Spleen (tissue), 11 donors: ENCODE data around the gene SGO2. TPM values are rescaled to one million over a fixed set of nuclear protein-coding genes. Genes with fewer than 3 reads are reported as not detected.
"Not testable (repeated sequence)": the region's sequence is repeated elsewhere in the genome, so short reads cannot be mapped to it uniquely, and the experiment has no call there.

ENCODE experiments used
- DNase-seq: peaks from one replicate; pipeline ENCODE4 v3.0.0-alpha.2; 2020
- H3K27ac ChIP-seq, 8 donors: fragments of 200-600 bp; sonication (generic) in 7 of 8; 1 replicate in 4 of 8; 2 replicates in 4 of 8; pipeline versions ENCODE4 v1.5.0 to v1.8.0; 2016 to 2021; ENCODE audit warnings: inconsistent platforms in 4 of 8, mild to moderate bottlenecking in 4 of 8, moderate library complexity in 1 of 8
- H3K27me3 ChIP-seq, 7 donors: fragments of 200-600 bp; sonication (generic) in 6 of 7; replicated peaks in 1 of 7; 1 replicate in 4 of 7; 2 replicates in 3 of 7; pipeline versions ENCODE4 v1.5.0 to v1.8.0; 2016 to 2021; ENCODE audit warnings: inconsistent platforms in 3 of 7, mild to moderate bottlenecking in 1 of 7
- H3K36me3 ChIP-seq, 6 donors: fragments of 200-600 bp; sonication (generic) in 5 of 6; 1 replicate in 4 of 6; 2 replicates in 2 of 6; pipeline versions ENCODE4 v1.5.0 to v1.8.0; 2016 to 2021; ENCODE audit warnings: inconsistent platforms in 2 of 6
- H3K4me1 ChIP-seq, 6 donors: fragments of 200-600 bp; sonication (generic) in 5 of 6; 1 replicate in 3 of 6; 2 replicates in 3 of 6; pipeline versions ENCODE4 v1.5.0 to v1.8.0; 2016 to 2021; ENCODE audit warnings: inconsistent platforms in 3 of 6
- H3K4me3 ChIP-seq, 8 donors: fragments of 200-600 bp; sonication (generic) in 7 of 8; 1 replicate in 4 of 8; 2 replicates in 4 of 8; pipeline versions ENCODE4 v1.5.0 to v1.8.0; 2016 to 2021; ENCODE audit warnings: inconsistent platforms in 4 of 8, mild to moderate bottlenecking in 4 of 8, moderate library complexity in 2 of 8
- H3K9me3 ChIP-seq, 8 donors: fragments of 200-600 bp; sonication (generic) in 7 of 8; 1 replicate in 4 of 8; 2 replicates in 4 of 8; pipeline versions ENCODE4 v1.5.0 to v1.8.0; 2016 to 2021; ENCODE audit warnings: inconsistent platforms in 4 of 8
- CTCF ChIP-seq, 11 experiments: fragments of 200-600 bp in 7 of 11; fragments of 450-650 bp in 4 of 11; sonication (generic) in 4 of 11; IDR thresholded peaks in 8 of 11; conservative IDR thresholded peaks in 3 of 11; 1 replicate in 7 of 11; 2 replicates in 4 of 11; pipeline versions ENCODE4 v1.4.0 to v1.8.0; 2016 to 2021; ENCODE audit warnings: antibody characterized with exemption in 11 of 11, inconsistent platforms in 4 of 11, mild to moderate bottlenecking in 1 of 11
- POLR2A ChIP-seq, 3 donors: fragments of 450-650 bp; IDR thresholded peaks; one replicate each; pipeline ENCODE4 v1.5.1; 2017; ENCODE audit warnings: antibody characterized with exemption in 3 of 3, mild to moderate bottlenecking in 1 of 3
- POLR2AphosphoS5 ChIP-seq, 3 donors: sonication (generic); formaldehyde crosslinking; IDR thresholded peaks; one replicate each; pipeline ENCODE4 v1.5.1; 2017; ENCODE audit warnings: antibody characterized with exemption in 3 of 3
- WGBS, 5 donors: extraction: QIAGEN DNeasy Blood & Tissue Kit in 3 of 5; methylation state at CpG; one replicate each; pipeline versions ENCODE4 v1.1.5 to v1.1.7; 2013 to 2018; 5-methylcytosine and 5-hydroxymethylcytosine counted together
- intact Hi-C: fragments of 100-400 bp; cut with DNase I; formaldehyde crosslinking; loops from one replicate; pipeline ENCODE4 v1.15.0; 2023; ENCODE audit warnings: low total_unique reads
- polyA plus RNA-seq, 3 donors: library from polyadenylated mRNA; stranded (reverse); fragments of 200-250 nt; gene quantifications; one replicate each; pipeline ENCODE4 v1.2.1, GENCODE V29; 2013
- total RNA-seq, 7 donors: library from RNA; depleted of rRNA in 3 of 7; stranded (reverse); fragments of >200 nt in 3 of 7; fragmentation: NEBNext Ultra II Directional in 4 of 7; extraction: Animal tissue kit (Norgen Biotek cat#: 25700) in 4 of 7; gene quantifications; one replicate each; pipeline versions ENCODE4 v1.1.0 to v1.2.1, GENCODE V29; 2016 to 2021
- donor health status: healthy with polysubstance abuse.
- donor health status: DM: no; HTN: no; CAD: no; lungs with moderate emphysema.
- donor health status: DM: no; HTN: no; CAD: no.
- donor health status: Bipolar disorder and iron deficiency.
- donor health status: healthy.
- donor health status: DM: no; HTN: no; CAD: no.
- donor health status: DM: yes; HTN: yes; CAD: no.

The SGO2 gene
- total and polyA plus RNA-seq, 10 donors: 0.85 to 9.9 (median 3.9) TPM

DNA sequence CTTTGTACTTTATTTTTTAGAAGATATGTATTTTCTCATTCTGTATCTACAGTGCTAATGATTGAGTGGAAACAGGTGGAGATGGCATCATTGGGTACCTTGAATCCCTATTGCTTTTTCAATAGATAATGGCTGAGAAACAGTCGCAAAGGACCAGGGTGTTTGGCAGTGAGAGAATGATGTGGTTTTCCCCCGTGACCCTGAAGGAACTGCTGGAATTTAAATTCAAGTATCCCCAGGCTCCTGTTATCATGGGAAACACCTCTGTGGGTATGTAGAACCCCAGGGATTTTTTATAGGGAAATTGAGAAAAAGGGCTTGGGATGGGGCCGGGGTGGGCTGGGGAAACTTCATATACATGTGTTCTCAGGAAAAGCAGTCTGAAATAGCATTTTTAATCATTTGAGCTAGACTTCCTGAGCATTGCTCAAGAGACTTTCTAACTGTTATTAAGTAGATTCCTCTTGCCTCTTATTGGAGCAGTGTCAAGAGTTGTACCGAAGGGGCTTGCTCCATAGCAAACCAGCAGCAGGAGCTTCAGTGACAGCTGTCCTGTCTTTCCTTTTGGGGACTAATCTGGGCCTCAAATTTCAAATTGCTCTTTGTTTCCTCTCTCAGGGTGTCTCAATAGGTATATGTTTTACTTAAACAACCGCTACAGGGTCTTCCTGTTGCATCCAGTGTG is 78.7 kb downstream of the SGO2 start:
- intact Hi-C loops: no loop called here
- Histone ChIP-seq H3K36me3 (no peaks in the 10 kb centered on the region), H3K27me3 (no peaks in the 10 kb centered on the region), H3K4me1 (no peaks in the 10 kb centered on the region), H3K27ac (no peak overlapping the region), H3K9me3 (no peaks in the 10 kb centered on the region), H3K4me3 (no peak overlapping the region)
- DNase-seq: no peak
- TF ChIP-seq POLR2AphosphoS5 (IDR thresholded peaks at IDR 0.05): no peak
- WGBS, 5 donors: 44 to 63% (median 54%) methylated on average over 5 of the region's 5 CpGs

DNA sequence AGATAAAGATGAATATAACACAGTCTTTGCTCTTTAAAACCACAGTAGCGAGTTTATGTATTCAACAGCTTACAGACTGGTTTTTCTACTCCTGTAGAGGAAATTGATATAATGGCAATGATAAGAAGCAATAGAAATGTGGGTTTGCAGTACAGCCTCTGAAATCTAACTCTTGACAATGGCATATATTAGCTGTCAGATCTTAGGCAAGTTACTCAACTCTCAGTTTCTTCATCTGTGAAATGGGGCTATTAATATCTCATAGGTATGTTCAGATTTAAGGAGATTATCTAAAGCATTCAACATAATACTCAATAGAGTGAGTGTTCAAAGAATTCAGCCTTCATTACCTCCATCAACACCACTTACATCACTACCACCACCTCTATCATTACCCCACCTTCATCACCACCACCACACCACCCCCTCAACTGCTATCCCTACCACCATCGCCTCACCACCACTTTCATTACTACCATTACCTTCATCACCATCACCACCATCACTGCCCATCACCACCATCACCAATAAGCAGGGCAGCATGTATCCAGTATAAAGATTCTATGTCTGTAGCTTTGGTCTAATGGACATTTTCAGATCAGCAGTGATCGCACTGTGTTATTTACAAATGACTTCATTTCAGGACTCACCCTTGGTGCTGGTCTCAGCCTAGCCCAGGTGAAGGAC is 82.5 kb downstream of the SGO2 start:
- no peaks in the 10 kb centered on the region for H3K4me1 ChIP-seq
- H3K27me3 ChIP-seq: no peaks in the 10 kb centered on the region
- 58 to 81% (median 62%) methylated on average over 3 of the region's 3 CpGs for WGBS, 5 donors
- intact Hi-C loops: no loop called here
- no peaks in the 10 kb centered on the region for H3K36me3 ChIP-seq
- H3K27ac ChIP-seq: no peak overlapping the region
- H3K4me3 ChIP-seq: no peak overlapping the region
- H3K9me3 ChIP-seq: no peaks in the 10 kb centered on the region
- no peak for DNase-seq
- TF ChIP-seq POLR2AphosphoS5 (IDR thresholded peaks at IDR 0.05) (no peak), CTCF (IDR thresholded peaks at IDR 0.05 in 8 of 11, conservative IDR thresholded peaks at IDR 0.05 in 3 of 11) (no peak), POLR2A (IDR thresholded peaks at IDR 0.05) (no peak)

DNA sequence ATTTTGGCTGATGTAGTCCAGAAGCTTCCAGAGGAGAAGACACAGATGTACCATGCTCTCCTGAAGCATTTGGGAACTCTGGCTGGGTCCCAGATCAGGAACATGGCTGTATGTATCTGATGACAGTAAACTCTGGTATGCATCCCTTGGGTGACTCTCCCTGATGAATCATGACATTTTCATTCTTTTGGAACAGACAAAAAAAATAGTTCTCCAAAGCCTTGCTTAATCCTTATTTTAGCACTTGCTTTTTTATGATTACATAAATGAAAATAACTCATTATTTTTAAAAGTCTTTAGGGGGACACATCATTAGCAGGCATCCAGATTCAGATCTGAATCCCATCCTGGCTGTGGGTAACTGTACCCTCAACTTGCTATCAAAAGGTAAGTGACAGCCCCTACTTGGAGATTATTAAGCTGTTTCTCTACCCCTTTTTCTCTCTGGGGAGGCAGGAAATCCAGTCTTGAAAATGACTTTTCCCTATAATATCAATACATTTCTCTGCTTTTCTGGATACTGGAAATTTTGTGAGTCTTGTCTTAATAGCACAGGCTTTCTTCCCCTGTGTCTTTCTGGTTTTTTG is 83.1 kb downstream of the SGO2 start:
- intact Hi-C loops: no loop called here
- no peak overlapping the region for H3K27ac ChIP-seq

DNA sequence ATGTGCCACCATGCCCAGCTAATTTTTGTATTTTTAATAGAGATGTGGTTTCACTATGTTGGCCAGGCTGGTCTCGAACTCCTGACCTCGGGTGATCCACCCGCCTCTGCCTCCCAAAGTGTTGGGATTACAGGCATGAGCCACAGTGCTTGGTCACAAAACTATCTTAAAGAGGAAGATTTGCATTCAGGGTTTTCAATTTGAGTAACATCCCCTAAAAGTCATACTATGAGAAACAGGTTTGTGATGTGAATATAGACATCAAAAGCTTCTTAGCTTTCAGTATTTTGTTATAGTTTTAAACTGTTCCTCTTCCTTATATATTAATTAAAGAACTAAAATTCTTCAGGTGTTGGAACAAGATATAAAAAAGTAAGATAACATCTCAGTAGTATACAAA is 84.2 kb downstream of the SGO2 start:
- DNase-seq, H3K36me3 ChIP-seq, H3K9me3 ChIP-seq, H3K27ac ChIP-seq, H3K27me3 ChIP-seq, intact Hi-C loops, H3K4me3 ChIP-seq, H3K4me1 ChIP-seq: not testable (repeated sequence)
- 74 to 90% (median 82%) methylated on average over 3 of the region's 3 CpGs for WGBS, 5 donors

More for the DNA sequence above, 83.1 kb downstream of the SGO2 start:
- no peak overlapping the region for H3K4me3 ChIP-seq
- H3K27me3 ChIP-seq: no peaks in the 10 kb centered on the region
- H3K4me1 ChIP-seq: no peaks in the 10 kb centered on the region
- DNase-seq: no peak
- TF ChIP-seq CTCF (IDR thresholded peaks at IDR 0.05 in 8 of 11, conservative IDR thresholded peaks at IDR 0.05 in 3 of 11): no peak
- no peak for TF ChIP-seq POLR2AphosphoS5 (IDR thresholded peaks at IDR 0.05)
- no peak for TF ChIP-seq POLR2A (IDR thresholded peaks at IDR 0.05)
- no peaks in the 10 kb centered on the region for H3K9me3 ChIP-seq
- H3K36me3 ChIP-seq: no peaks in the 10 kb centered on the region

GRCh38 chr2:200613692-200614091 is 87.7 kb downstream of the SGO2 start:
- Histone ChIP-seq H3K9me3 (no peaks in the 10 kb centered on the region), H3K27ac (no peak overlapping the region), H3K36me3 (no peaks in the 10 kb centered on the region), H3K4me1 (peaks cover 0 to 32% (median 6%) of the 10 kb centered on the region in 6 donors), H3K27me3 (no peaks in the 10 kb centered on the region), H3K4me3 (no peak overlapping the region)
- intact Hi-C loops: no loop called here
- WGBS, 5 donors: 82 to 90% (median 89%) methylated on average over 4 of the region's 4 CpGs
- no peak for TF ChIP-seq POLR2AphosphoS5 (IDR thresholded peaks at IDR 0.05)
- no peak for TF ChIP-seq CTCF (IDR thresholded peaks at IDR 0.05 in 8 of 11, conservative IDR thresholded peaks at IDR 0.05 in 3 of 11)
- DNase-seq: no peak
